Neural progenitor cell (in vitro differentiated cells): ENCODE data around the gene CRB2. TPM values are rescaled to one million over a fixed set of nuclear protein-coding genes. Genes with fewer than 3 reads are reported as not detected.

ENCODE experiments used
- DNase-seq: peaks from one replicate; pipeline ENCODE4 v3.0.0-alpha.2; 2016; ENCODE audit warnings: low spot score
- H2AFZ ChIP-seq: fragments of 200-600 bp; sonication (generic); replicated peaks from 2 replicates; pipeline ENCODE4 v1.6.1; 2016; ENCODE audit warnings: antibody characterized with exemption
- H3F3A ChIP-seq: fragments of 200-600 bp; sonication (generic); 2 replicates; pipeline ENCODE4 v1.6.1; 2016; ENCODE audit warnings: antibody characterized with exemption, low read depth
- H3K27ac ChIP-seq: fragments of 200-600 bp; sonication (generic); 2 replicates; pipeline ENCODE4 v1.5.1; 2016; ENCODE audit warnings: mild to moderate bottlenecking
- H3K27me3 ChIP-seq: fragments of 200-600 bp; sonication (generic); 2 replicates; pipeline ENCODE4 v1.6.1; 2016; ENCODE audit warnings: mild to moderate bottlenecking, moderate library complexity
- H3K36me3 ChIP-seq: fragments of 200-600 bp; sonication (generic); 2 replicates; pipeline ENCODE4 v1.5.1; 2016
- H3K4me1 ChIP-seq: fragments of 200-600 bp; sonication (generic); 2 replicates; pipeline ENCODE4 v1.6.1; 2016; ENCODE audit warnings: mixed run types
- H3K4me2 ChIP-seq: fragments of 200-600 bp; sonication (generic); 2 replicates; pipeline ENCODE4 v1.6.1; 2016
- H3K4me3 ChIP-seq: fragments of 200-600 bp; sonication (generic); 2 replicates; pipeline ENCODE4 v1.5.1; 2016
- H3K79me2 ChIP-seq: fragments of 200-600 bp; sonication (generic); 2 replicates; pipeline ENCODE4 v1.6.1; 2016; ENCODE audit warnings: low read depth
- H3K9ac ChIP-seq: fragments of 200-600 bp; sonication (generic); 2 replicates; pipeline ENCODE4 v1.6.1; 2016
- H3K9me3 ChIP-seq: fragments of 200-600 bp; sonication (generic); 2 replicates; pipeline ENCODE4 v1.5.1; 2016; ENCODE audit warnings: low read depth
- H4K20me1 ChIP-seq: fragments of 200-600 bp; sonication (generic); 2 replicates; pipeline ENCODE4 v1.6.1; 2016; ENCODE audit warnings: low read depth
- H3K27ac Mint-ChIP-seq: 3 replicates; pipeline ENCODE4 v1.8.0; 2021; ENCODE audit warnings: mixed read lengths
- H3K27me3 Mint-ChIP-seq: 2 replicates; pipeline ENCODE4 v1.8.0; 2022; ENCODE audit warnings: low read depth, mild to moderate bottlenecking, inconsistent platforms, moderate library complexity, mixed read lengths; ENCODE audit not compliant: insufficient read depth
- H3K36me3 Mint-ChIP-seq: 3 replicates; pipeline ENCODE4 v1.8.0; 2021; ENCODE audit warnings: mixed read lengths
- H3K4me1 Mint-ChIP-seq: 3 replicates; pipeline ENCODE4 v1.8.0; 2021; ENCODE audit warnings: mixed read lengths
- H3K4me3 Mint-ChIP-seq: 3 replicates; pipeline ENCODE4 v1.8.0; 2021; ENCODE audit warnings: mild to moderate bottlenecking, moderate library complexity, mixed read lengths
- H3K9me3 Mint-ChIP-seq: 3 replicates; pipeline ENCODE4 v1.8.0; 2020; ENCODE audit warnings: mixed read lengths
- CTCF ChIP-seq: fragments of 200-600 bp; sonication (generic); IDR thresholded peaks from 2 replicates; pipeline ENCODE4 v1.5.1; 2017; ENCODE audit warnings: antibody characterized with exemption, mild to moderate bottlenecking
- EZH2 ChIP-seq: fragments of 200-600 bp; sonication (generic); IDR thresholded peaks from 2 replicates; pipeline ENCODE4 v1.6.1; 2017; ENCODE audit warnings: antibody characterized with exemption, mild to moderate bottlenecking, moderate library complexity
- EZH2phosphoT487 ChIP-seq: fragments of 200-600 bp; sonication (generic); IDR thresholded peaks from 2 replicates; pipeline ENCODE4 v1.6.1; 2017; ENCODE audit warnings: antibody characterized with exemption
- total RNA-seq: library from RNA; depleted of rRNA; stranded (reverse); fragments of >200 nt; gene quantifications from 2 replicates; pipeline ENCODE4 v1.2.3, GENCODE V29; 2015; ENCODE audit warnings: low replicate concordance

The CRB2 gene
- total RNA-seq, 1 donor from 2014 or later: 18.5 TPM

GRCh38 chr9:123376218-123377071 is 20.4 kb downstream of the CRB2 start:
- H3K9me3 ChIP-seq: no peaks in the 10 kb centered on the region
- Mint-ChIP-seq H3K27me3 (peaks cover 25% of the 10 kb centered on the region), H3K4me1 (peaks cover 56% of the 10 kb centered on the region), H3K4me3 (peak overlapping the region; percentile 72), H3K27ac (peak overlapping the region; percentile 33), H3K36me3 (peaks cover 17% of the 10 kb centered on the region), H3K9me3 (no peaks in the 10 kb centered on the region)
- H3K4me3 ChIP-seq: no peak overlapping the region
- H2AFZ ChIP-seq: no peak overlapping the region
- peaks cover 39% of the 10 kb centered on the region for H4K20me1 ChIP-seq
- peaks cover 21% of the 10 kb centered on the region for H3F3A ChIP-seq
- no peak for TF ChIP-seq EZH2
- TF ChIP-seq CTCF: no peak
- TF ChIP-seq EZH2phosphoT487: no peak
- H3K4me2 ChIP-seq: no peak overlapping the region
- no peak for DNase-seq
- H3K27me3 ChIP-seq: peaks cover 13% of the 10 kb centered on the region
- H3K4me1 ChIP-seq: peaks cover 24% of the 10 kb centered on the region
- no peaks in the 10 kb centered on the region for H3K79me2 ChIP-seq
- peak overlapping the region; percentile 33 for H3K27ac ChIP-seq
- no peaks in the 10 kb centered on the region for H3K36me3 ChIP-seq
- no peak overlapping the region for H3K9ac ChIP-seq

- Mint-ChIP-seq H3K27ac (peak overlapping the region; percentile 92), H3K36me3 (peaks cover 11% of the 10 kb centered on the region)
These were observed 21.4 kb downstream of the CRB2 start for GRCh38 chr9:123377211-123377971.

GRCh38 chr9:123378025-123378424 is 22.0 kb downstream of the CRB2 start:
- Histone ChIP-seq H3K4me3 (no peak overlapping the region), H3F3A (peaks cover 18% of the 10 kb centered on the region), H4K20me1 (peaks cover 24% of the 10 kb centered on the region), H3K9me3 (no peaks in the 10 kb centered on the region), H3K27me3 (peaks cover 3% of the 10 kb centered on the region), H3K36me3 (no peaks in the 10 kb centered on the region), H3K79me2 (no peaks in the 10 kb centered on the region), H3K4me2 (no peak overlapping the region), H3K9ac (no peak overlapping the region), H2AFZ (no peak overlapping the region), H3K4me1 (peaks cover 24% of the 10 kb centered on the region), H3K27ac (no peak overlapping the region)
- Mint-ChIP-seq H3K9me3 (no peaks in the 10 kb centered on the region), H3K4me3 (peak overlapping the region; percentile 69), H3K27me3 (peaks cover 23% of the 10 kb centered on the region), H3K36me3 (peaks cover 7% of the 10 kb centered on the region), H3K4me1 (peaks cover 48% of the 10 kb centered on the region), H3K27ac (no peak overlapping the region)
- TF ChIP-seq EZH2 (no peak), CTCF (no peak), EZH2phosphoT487 (no peak)
- DNase-seq: no peak

More at GRCh38 chr9:123377211-123377971, 21.4 kb downstream of the CRB2 start:
- no peaks in the 10 kb centered on the region for H3K9me3 Mint-ChIP-seq
- H3K4me3 ChIP-seq: no peak overlapping the region
- no peaks in the 10 kb centered on the region for H3K36me3 ChIP-seq
- H3K79me2 ChIP-seq: no peaks in the 10 kb centered on the region
- H3K27ac ChIP-seq: peak overlapping the region; percentile 46
- no peak overlapping the region for H2AFZ ChIP-seq
- TF ChIP-seq CTCF (no peak), EZH2phosphoT487 (no peak), EZH2 (no peak)
- peaks cover 23% of the 10 kb centered on the region for H3K27me3 Mint-ChIP-seq
- H3F3A ChIP-seq: peaks cover 21% of the 10 kb centered on the region
- peak overlapping the region; percentile 5 for H3K4me3 Mint-ChIP-seq
- DNase-seq: no peak
- H3K9me3 ChIP-seq: no peaks in the 10 kb centered on the region
- peaks cover 24% of the 10 kb centered on the region for H3K4me1 ChIP-seq
- peaks cover 52% of the 10 kb centered on the region for H3K4me1 Mint-ChIP-seq
- no peak overlapping the region for H3K4me2 ChIP-seq
- H3K27me3 ChIP-seq: peaks cover 10% of the 10 kb centered on the region
- peaks cover 31% of the 10 kb centered on the region for H4K20me1 ChIP-seq
- H3K9ac ChIP-seq: no peak overlapping the region
